Coronary artery (tissue), 2 donors: ENCODE measurements around the gene IL20.

Experiments
- DNase-seq: peaks from one replicate; pipeline ENCODE4 v3.0.0-alpha.2; 2017; ENCODE audit warnings: low spot score
- H3K27ac ChIP-seq, 2 donors: fragments of 200-600 bp; sonication (generic); one replicate each; pipeline ENCODE4 v1.5.1; 2016 to 2019
- H3K4me3 ChIP-seq: fragments of 200-600 bp; sonication (generic); 2 replicates; pipeline ENCODE4 v1.5.1; 2016; ENCODE audit warnings: mild to moderate bottlenecking, moderate library complexity
- TF ChIP-seq, protein P1 (sequence below): fragments of 200-600 bp; sonication (generic); IDR thresholded peaks from one replicate; pipeline ENCODE4 v1.5.1; 2019; ENCODE audit warnings: antibody characterized with exemption

Gene IL20

DNA sequence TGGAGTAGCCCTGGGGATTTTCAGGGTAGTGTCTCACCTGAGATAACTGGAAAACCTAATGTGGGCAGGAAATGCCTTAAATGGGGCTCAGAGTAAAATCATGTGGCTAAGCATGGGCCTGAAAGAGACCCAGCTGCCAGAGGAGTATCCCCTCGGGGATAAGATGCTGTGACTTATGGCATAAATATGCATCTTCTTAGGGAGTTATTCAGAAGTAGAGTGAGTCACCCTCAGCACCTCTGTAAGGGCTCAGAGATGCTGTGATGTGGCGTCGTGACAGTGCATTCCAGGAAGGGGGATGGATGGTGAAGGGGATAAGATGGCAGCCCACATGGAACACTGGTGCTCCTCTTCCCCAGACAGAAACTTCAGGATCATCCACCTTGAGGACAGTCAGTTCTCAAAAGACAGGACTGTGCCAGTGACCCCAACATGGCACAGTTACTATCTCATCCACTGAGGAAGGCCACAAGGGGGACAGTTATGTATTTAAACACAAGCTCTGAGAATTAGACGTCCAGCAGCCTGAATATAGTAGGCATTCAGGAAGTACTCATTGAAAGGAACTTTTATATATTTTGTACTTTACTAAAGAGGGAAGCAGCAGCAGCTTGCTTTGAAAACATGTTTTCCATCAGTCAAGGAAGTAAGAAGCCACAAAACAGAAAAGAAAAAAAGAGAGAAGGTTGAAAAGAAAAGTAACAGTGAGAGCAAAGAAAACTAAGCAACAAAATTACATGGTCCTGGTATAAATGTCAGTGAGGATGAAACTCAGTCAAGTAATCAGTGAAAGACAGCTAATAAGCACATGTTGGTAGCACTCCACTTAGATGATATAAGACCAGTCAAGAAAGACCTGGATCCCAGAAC lies 40.1 kb downstream of the IL20 start:
- H3K27ac ChIP-seq: no peak overlapping the region
- TF ChIP-seq, protein P1, sequence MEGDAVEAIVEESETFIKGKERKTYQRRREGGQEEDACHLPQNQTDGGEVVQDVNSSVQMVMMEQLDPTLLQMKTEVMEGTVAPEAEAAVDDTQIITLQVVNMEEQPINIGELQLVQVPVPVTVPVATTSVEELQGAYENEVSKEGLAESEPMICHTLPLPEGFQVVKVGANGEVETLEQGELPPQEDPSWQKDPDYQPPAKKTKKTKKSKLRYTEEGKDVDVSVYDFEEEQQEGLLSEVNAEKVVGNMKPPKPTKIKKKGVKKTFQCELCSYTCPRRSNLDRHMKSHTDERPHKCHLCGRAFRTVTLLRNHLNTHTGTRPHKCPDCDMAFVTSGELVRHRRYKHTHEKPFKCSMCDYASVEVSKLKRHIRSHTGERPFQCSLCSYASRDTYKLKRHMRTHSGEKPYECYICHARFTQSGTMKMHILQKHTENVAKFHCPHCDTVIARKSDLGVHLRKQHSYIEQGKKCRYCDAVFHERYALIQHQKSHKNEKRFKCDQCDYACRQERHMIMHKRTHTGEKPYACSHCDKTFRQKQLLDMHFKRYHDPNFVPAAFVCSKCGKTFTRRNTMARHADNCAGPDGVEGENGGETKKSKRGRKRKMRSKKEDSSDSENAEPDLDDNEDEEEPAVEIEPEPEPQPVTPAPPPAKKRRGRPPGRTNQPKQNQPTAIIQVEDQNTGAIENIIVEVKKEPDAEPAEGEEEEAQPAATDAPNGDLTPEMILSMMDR: no peak
- no peak overlapping the region for H3K4me3 ChIP-seq
- no peak for DNase-seq

DNA sequence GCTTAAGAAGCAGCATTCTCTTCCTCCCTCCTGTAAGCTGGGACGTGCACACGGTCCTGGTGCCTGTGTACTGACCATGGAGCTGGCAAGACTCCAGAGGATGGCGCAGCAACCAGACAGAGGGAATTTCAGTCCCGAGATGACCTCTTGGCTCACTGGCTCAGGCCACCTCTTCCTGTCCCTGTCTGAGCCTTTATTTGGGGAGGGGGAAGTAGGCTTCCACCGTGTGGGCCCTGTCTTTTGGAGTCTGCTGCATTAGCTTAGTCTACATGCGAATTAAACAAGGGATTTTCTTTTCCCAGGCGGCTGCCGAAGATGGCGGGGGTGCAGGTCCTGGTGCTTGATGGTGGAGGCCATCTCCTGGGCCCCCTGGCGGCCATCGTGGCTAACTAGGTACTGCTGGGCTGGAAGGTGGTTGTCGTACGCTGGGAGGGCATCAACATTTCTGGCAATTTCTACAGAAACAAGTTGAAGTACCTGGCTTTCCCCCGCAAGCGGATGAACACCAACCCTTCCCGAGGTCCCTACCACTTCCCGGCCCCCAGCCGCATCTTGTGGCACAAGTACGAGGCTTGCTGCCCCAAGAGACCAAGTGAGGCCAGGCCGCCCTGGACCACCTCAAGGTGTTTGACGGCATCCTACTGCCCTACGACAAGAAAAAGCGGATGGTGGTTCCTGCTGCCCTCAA lies 42.0 kb downstream of the IL20 start:
- Histone ChIP-seq H3K4me3 (no peak overlapping the region), H3K27ac (no peak overlapping the region)
- TF ChIP-seq, protein P1: no peak
- DNase-seq: no peak

- no peak overlapping the region for H3K4me3 ChIP-seq
- no peak overlapping the region for H3K27ac ChIP-seq
- TF ChIP-seq, protein P1: no peak
- DNase-seq: no peak
These were observed 42.6 kb downstream of the IL20 start for GRCh38 chr1:206908038-206908437.

DNA sequence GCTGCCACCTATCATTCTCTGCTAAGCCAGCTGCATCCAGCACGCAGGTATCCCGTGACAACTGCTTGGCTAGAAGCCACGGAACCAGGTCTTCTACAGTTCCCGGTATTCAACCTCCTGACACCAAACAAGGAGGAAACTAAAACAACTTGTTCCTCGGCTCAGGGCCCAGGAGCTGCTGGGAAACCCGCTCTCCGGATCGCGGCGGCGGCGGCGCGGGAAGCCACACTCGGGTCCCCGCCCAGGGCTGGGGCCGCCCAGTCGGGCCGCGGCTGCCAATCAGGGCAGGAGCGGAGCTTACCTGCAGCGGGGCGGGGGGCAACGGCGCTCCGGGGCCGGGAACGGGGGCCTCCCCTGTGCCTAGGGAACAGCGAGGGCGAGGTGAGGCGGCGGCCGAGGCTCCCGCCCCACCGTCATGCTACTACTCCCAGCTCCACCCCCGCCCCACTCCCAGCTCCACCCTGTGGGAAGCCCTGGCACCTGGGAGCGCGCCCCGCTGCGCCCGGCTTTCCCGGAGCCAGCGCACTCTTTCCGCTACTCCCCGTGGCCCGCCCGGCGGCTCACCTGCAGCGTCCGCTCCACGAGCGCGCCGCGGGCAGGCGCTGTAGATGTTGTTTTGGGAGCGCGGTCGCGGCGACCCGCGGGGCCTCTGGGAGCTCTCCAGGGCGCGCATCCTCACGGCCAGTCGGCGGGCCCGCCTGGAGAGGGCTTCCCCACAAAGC lies 43.9 kb downstream of the IL20 start:
- Histone ChIP-seq H3K4me3 (peak overlapping the region; percentile 78), H3K27ac (no peak overlapping the region)
- TF ChIP-seq, protein P1: no peak
- no peak for DNase-seq

- Histone ChIP-seq H3K4me3 (peak overlapping the region; percentile 78), H3K27ac (no peak overlapping the region)
- TF ChIP-seq, protein P1: no peak
- DNase-seq: no peak
These were observed 44.5 kb downstream of the IL20 start for GRCh38 chr1:206909883-206910318.

- no peak overlapping the region for H3K27ac ChIP-seq
- no peak overlapping the region for H3K4me3 ChIP-seq
- TF ChIP-seq, protein P1: peak; percentile 73
- DNase-seq: no peak
These were observed 45.7 kb downstream of the IL20 start for GRCh38 chr1:206911064-206911663.
